Neural progenitor cell (in vitro differentiated cells): ENCODE measurements around the gene AIMP1.

Experiments used
- CTCF ChIP-seq: fragments of 200-600 bp; sonication (generic); IDR thresholded peaks from 2 replicates; pipeline ENCODE4 v1.5.1; 2017; ENCODE audit warnings: antibody characterized with exemption, mild to moderate bottlenecking
- EZH2 ChIP-seq: fragments of 200-600 bp; sonication (generic); IDR thresholded peaks from 2 replicates; pipeline ENCODE4 v1.6.1; 2017; ENCODE audit warnings: antibody characterized with exemption, mild to moderate bottlenecking, moderate library complexity

- TF ChIP-seq CTCF, result no peak
- no peak for TF ChIP-seq EZH2
Observed at GRCh38 chr4:106270736-106271135, 45.6 kb upstream of the AIMP1 start.
